B cell (primary cell): Measurements from ENCODE around the gene MFAP2. TPM values are rescaled to one million over a fixed set of nuclear protein-coding genes. Genes with fewer than 3 reads are reported as not detected.

Source experiments
- ATAC-seq: fragments of 200-7000 bp; cut with Tn5 transposase; one replicate; pipeline ENCODE4 v1.10.0; 2021; ENCODE audit warnings: low read depth, mild to moderate bottlenecking, moderate number of reproducible peaks, moderate library complexity
- CTCF ChIA-PET: fragments of 350-600 bp; sonication (Branson Sonifier 250); formaldehyde crosslinking; loops from one replicate; lab custom pipeline; 2021; ENCODE audit warnings: antibody characterized with exemption, inconsistent platforms; lab: Charles Lee
- POLR2A ChIA-PET: fragments of 350-600 bp; sonication (Branson Sonifier 250); formaldehyde crosslinking; loops from one replicate; lab custom pipeline; 2021; ENCODE audit warnings: antibody characterized with exemption; lab: Charles Lee
- DNase-seq: peaks from one replicate; pipeline ENCODE4 v3.0.0; 2013
- H2AFZ ChIP-seq: 2 replicates; pipeline ENCODE4 v1.6.1; 2012; ENCODE audit warnings: mild to moderate bottlenecking, low read depth, low read length; ENCODE audit not compliant: insufficient read depth, poor library complexity, severe bottlenecking
- H3K27ac ChIP-seq, 2 donors: 1 replicate in 1 of 2; 2 replicates in 1 of 2; pipeline ENCODE4 v1.5.1; 2012 to 2013; ENCODE audit warnings: low read length in 2 of 2, mild to moderate bottlenecking in 2 of 2, moderate library complexity in 1 of 2
- H3K27me3 ChIP-seq, 4 experiments: fragments of 200-600 bp in 1 of 4; sonication (generic) in 1 of 4; replicated peaks in 1 of 4; 1 replicate in 2 of 4; 2 replicates in 2 of 4; pipeline versions ENCODE4 v1.6.1 to v1.7.0; 2013 to 2016; ENCODE audit warnings: low read length in 3 of 4, mild to moderate bottlenecking in 2 of 4, mixed read lengths in 1 of 4, moderate library complexity in 1 of 4; ENCODE audit not compliant: insufficient read depth in 4 of 4, control insufficient read depth in 3 of 4; ENCODE audit errors: control extremely low read depth in 1 of 4
- H3K36me3 ChIP-seq, 2 experiments: replicated peaks in 1 of 2; 1 replicate in 1 of 2; 2 replicates in 1 of 2; pipeline versions ENCODE4 v1.6.1 to v1.7.1; 2013; ENCODE audit warnings: low read length in 1 of 2; ENCODE audit not compliant: insufficient read depth in 2 of 2, control insufficient read depth in 1 of 2; ENCODE audit errors: control extremely low read depth in 1 of 2, extremely low read depth in 1 of 2
- H3K4me1 ChIP-seq, 2 donors: fragments of 200-600 bp in 1 of 2; sonication (generic) in 1 of 2; 1 replicate in 1 of 2; 2 replicates in 1 of 2; pipeline versions ENCODE4 v1.5.1 to v1.6.1; 2013 to 2017; ENCODE audit warnings: low read length in 2 of 2; ENCODE audit not compliant: control insufficient read depth in 2 of 2, insufficient read depth in 2 of 2
- H3K4me2 ChIP-seq: replicated peaks from 2 replicates; pipeline ENCODE3; 2012; ENCODE audit warnings: mild to moderate bottlenecking, low read depth, low read length; ENCODE audit not compliant: poor library complexity, severe bottlenecking
- H3K4me3 ChIP-seq, 5 experiments: fragments of 200-600 bp in 1 of 5; sonication (generic) in 1 of 5; 1 replicate in 3 of 5; 2 replicates in 2 of 5; pipeline versions ENCODE4 v1.5.1 to v1.7.0; 2011 to 2016; ENCODE audit warnings: low read length in 4 of 5, mild to moderate bottlenecking in 4 of 5, low read depth in 2 of 5, control low read depth in 1 of 5, moderate library complexity in 1 of 5; ENCODE audit not compliant: insufficient read depth in 1 of 5; ENCODE audit errors: control extremely low read depth in 1 of 5, extremely low read depth in 1 of 5
- H3K79me2 ChIP-seq: fragments of 200-600 bp; sonication (generic); one replicate; pipeline ENCODE4 v1.6.0; 2016; ENCODE audit warnings: low read length; ENCODE audit not compliant: control insufficient read depth, insufficient read depth
- H3K9ac ChIP-seq: fragments of 200-600 bp; sonication (generic); 2 replicates; pipeline ENCODE4 v1.6.1; 2017; ENCODE audit warnings: mild to moderate bottlenecking, low read length, moderate library complexity
- H3K9me3 ChIP-seq, 3 donors: one replicate each; pipeline versions ENCODE4 v1.6.1 to v1.7.1; 2013; ENCODE audit warnings: low read length in 2 of 3; ENCODE audit not compliant: control insufficient read depth in 2 of 3, insufficient read depth in 1 of 3; ENCODE audit errors: control extremely low read depth in 1 of 3
- H4K20me1 ChIP-seq: 2 replicates; pipeline ENCODE4 v1.6.0; 2012; ENCODE audit warnings: mild to moderate bottlenecking, low read length; ENCODE audit not compliant: insufficient read depth, control insufficient read depth, poor library complexity, severe bottlenecking
- H3K27ac Mint-ChIP-seq: one replicate; pipeline ENCODE4 v1.8.0; 2021; ENCODE audit warnings: mixed read lengths
- H3K27me3 Mint-ChIP-seq: one replicate; pipeline ENCODE4 v1.8.0; 2021; ENCODE audit warnings: mixed read lengths
- H3K4me1 Mint-ChIP-seq: one replicate; pipeline ENCODE4 v1.8.0; 2021; ENCODE audit warnings: mixed read lengths
- H3K4me3 Mint-ChIP-seq: one replicate; pipeline ENCODE4 v1.8.0; 2021; ENCODE audit warnings: mixed read lengths
- H3K9me3 Mint-ChIP-seq: one replicate; pipeline ENCODE4 v1.8.0; 2022; ENCODE audit warnings: mixed read lengths; ENCODE audit not compliant: insufficient read depth
- EZH2 ChIP-seq: IDR thresholded peaks from 2 replicates; pipeline ENCODE4 v1.6.1; 2012; ENCODE audit warnings: borderline replicate concordance, low read depth, mild to moderate bottlenecking, moderate library complexity, low read length; ENCODE audit not compliant: insufficient read depth, poor library complexity, severe bottlenecking
- WGBS: methylation state at CpG from one replicate; pipeline ENCODE4 v1.1.5; 2013; ENCODE audit warnings: missing lambda C conversion rate; ENCODE audit not compliant: insufficient coverage; 5-methylcytosine and 5-hydroxymethylcytosine counted together
- intact Hi-C: fragments of 100-400 bp; cut with micrococcal nuclease; formaldehyde crosslinking; loops from one replicate; pipeline ENCODE4 v1.10.0; 2022
- polyA plus RNA-seq: library from polyadenylated mRNA; depleted of rRNA; stranded (reverse); fragments of >200 nt; gene quantifications from 2 replicates; pipeline ENCODE4 v1.2.3, GENCODE V29; 2012
- total RNA-seq, 2 donors: library from RNA; stranded (reverse); fragments of 120-200 nt in 1 of 2; gene quantifications; 1 replicate in 1 of 2; 2 replicates in 1 of 2; pipeline versions ENCODE4 v1.2.3 to v1.2.4, GENCODE V29; 2013 to 2022
- TF ChIP-seq, protein P1 (sequence below): fragments of 200-600 bp; IDR thresholded peaks from one replicate; pipeline ENCODE4 v1.8.0; 2022; ENCODE audit warnings: antibody characterized with exemption, mild to moderate bottlenecking

MFAP2 gene
- total and polyA plus RNA-seq, 2 donors (not counting 1 experiment from before 2014, with no cell fraction given) = not detected

- CTCF ChIA-PET = no interaction called here
- H3K27ac Mint-ChIP-seq = no peak overlapping the region
These were observed 2.3 kb downstream of the MFAP2 start for GRCh38 chr1:16978139-16978538.

GRCh38 chr1:16977377-16977776, 3.0 kb downstream of the MFAP2 start:
- H2AFZ ChIP-seq = no peak overlapping the region
- TF ChIP-seq EZH2 = no peak
- TF ChIP-seq, protein P1, sequence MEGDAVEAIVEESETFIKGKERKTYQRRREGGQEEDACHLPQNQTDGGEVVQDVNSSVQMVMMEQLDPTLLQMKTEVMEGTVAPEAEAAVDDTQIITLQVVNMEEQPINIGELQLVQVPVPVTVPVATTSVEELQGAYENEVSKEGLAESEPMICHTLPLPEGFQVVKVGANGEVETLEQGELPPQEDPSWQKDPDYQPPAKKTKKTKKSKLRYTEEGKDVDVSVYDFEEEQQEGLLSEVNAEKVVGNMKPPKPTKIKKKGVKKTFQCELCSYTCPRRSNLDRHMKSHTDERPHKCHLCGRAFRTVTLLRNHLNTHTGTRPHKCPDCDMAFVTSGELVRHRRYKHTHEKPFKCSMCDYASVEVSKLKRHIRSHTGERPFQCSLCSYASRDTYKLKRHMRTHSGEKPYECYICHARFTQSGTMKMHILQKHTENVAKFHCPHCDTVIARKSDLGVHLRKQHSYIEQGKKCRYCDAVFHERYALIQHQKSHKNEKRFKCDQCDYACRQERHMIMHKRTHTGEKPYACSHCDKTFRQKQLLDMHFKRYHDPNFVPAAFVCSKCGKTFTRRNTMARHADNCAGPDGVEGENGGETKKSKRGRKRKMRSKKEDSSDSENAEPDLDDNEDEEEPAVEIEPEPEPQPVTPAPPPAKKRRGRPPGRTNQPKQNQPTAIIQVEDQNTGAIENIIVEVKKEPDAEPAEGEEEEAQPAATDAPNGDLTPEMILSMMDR = no peak
- POLR2A ChIA-PET = no interaction called here
- intact Hi-C loops = no loop called here
- no peak overlapping the region for H3K4me2 ChIP-seq
- H3K27me3 Mint-ChIP-seq = peaks cover 12% of the 10 kb centered on the region
- peaks cover 7 to 9% of the 10 kb centered on the region in 2 donors for H3K4me1 ChIP-seq
- H3K9me3 ChIP-seq = peaks cover 0 to 4% (median 0%) of the 10 kb centered on the region in 3 donors
- no peak for DNase-seq
- H3K27ac ChIP-seq = no peak overlapping the region
- ATAC-seq = no peak
- no peak overlapping the region for H3K9ac ChIP-seq
- no peaks in the 10 kb centered on the region for H3K36me3 ChIP-seq
- CTCF ChIA-PET = no interaction called here
- H3K4me3 Mint-ChIP-seq = no peak overlapping the region
- no peaks in the 10 kb centered on the region for H3K79me2 ChIP-seq
- H3K27me3 ChIP-seq = peaks cover 0 to 30% (median 6%) of the 10 kb centered on the region in 4 experiments
- no peaks in the 10 kb centered on the region for H4K20me1 ChIP-seq
- no peak overlapping the region for H3K27ac Mint-ChIP-seq
- peaks cover 11% of the 10 kb centered on the region for H3K4me1 Mint-ChIP-seq
- no peak overlapping the region for H3K4me3 ChIP-seq
- WGBS = 98% methylated on average over 5 of the region's 5 CpGs
- H3K9me3 Mint-ChIP-seq = no peaks in the 10 kb centered on the region

More at GRCh38 chr1:16978139-16978538, 2.3 kb downstream of the MFAP2 start:
- Mint-ChIP-seq H3K27me3 (peaks cover 16% of the 10 kb centered on the region), H3K4me3 (no peak overlapping the region), H3K4me1 (peaks cover 11% of the 10 kb centered on the region), H3K9me3 (no peaks in the 10 kb centered on the region)
- intact Hi-C loops = no loop called here
- 87% methylated on average over 3 of the region's 4 CpGs for WGBS
- POLR2A ChIA-PET = no interaction called here
- Histone ChIP-seq H3K27ac (no peak overlapping the region), H3K36me3 (no peaks in the 10 kb centered on the region), H4K20me1 (no peaks in the 10 kb centered on the region), H3K4me2 (no peak overlapping the region), H3K27me3 (peaks cover 0 to 32% (median 6%) of the 10 kb centered on the region in 4 experiments), H3K9me3 (peaks cover 0 to 4% (median 0%) of the 10 kb centered on the region in 3 donors), H3K79me2 (no peaks in the 10 kb centered on the region), H3K4me1 (peaks cover 7 to 9% of the 10 kb centered on the region in 2 donors), H2AFZ (no peak overlapping the region), H3K4me3 (no peak overlapping the region), H3K9ac (no peak overlapping the region)
- ATAC-seq (no peak), DNase-seq (no peak)
- TF ChIP-seq EZH2 = no peak
- TF ChIP-seq, protein P1 = no peak
